ENCODE measurements around the gene ESRRA.

ESRRA gene

DNA sequence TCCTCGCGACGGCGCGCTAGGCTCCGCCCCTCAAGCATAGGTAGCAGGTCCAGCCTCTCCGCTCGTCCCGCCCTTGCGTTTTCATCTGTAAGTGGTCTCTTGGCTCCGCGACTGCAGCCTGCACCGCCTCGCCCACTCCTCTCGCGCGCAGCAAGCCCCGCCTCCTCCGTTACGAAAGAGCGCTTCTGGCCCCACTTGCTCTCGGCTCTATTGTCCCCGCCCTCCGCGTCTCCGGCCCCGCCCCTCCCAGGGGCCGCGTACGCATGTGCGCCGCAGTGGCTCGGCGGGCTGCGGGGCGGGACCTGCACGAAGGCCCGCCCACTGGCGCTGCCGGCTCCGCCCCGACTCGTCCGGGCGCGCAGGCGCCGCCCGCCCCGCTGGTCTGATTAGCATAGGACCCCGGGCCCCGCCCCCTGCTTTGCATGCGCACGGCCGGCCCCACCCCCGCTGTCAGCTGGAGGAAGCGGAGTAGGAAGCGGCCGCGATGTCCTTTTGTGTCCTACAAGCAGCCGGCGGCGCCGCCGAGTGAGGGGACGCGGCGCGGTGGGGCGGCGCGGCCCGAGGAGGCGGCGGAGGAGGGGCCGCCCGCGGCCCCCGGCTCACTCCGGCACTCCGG, at the start of gene ESRRA:
Gene ESRRA (plus strand): TSS at position 450 of the 616 bp plus-strand sequence. CDS start 1,656 bp downstream, outside the sequence.
- DNase-seq (ENCODE audit: insufficient read length, low spot score): peak; percentile 97
- FAIRE-seq: peak; percentile 96

DNA sequence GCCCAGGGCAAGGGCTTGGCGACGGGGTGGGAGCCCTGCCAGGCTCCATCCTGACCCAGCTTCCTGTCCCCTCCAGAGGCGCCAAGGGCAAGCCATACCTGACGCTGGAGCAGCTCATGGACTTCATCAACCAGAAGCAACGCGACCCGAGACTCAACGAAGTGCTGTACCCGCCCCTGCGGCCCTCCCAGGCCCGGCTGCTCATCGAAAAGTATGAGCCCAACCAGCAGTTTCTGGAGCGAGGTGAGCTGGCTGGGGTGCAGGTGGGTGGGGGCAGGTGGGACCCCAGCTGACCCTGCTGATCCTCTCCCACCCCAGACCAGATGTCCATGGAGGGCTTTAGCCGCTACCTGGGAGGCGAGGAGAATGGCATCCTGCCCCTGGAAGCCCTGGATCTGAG, 49.0 kb upstream of the ESRRA start:
- FAIRE-seq: no peak
- DNase-seq (ENCODE audit: insufficient read length, low spot score): no peak

DNA sequence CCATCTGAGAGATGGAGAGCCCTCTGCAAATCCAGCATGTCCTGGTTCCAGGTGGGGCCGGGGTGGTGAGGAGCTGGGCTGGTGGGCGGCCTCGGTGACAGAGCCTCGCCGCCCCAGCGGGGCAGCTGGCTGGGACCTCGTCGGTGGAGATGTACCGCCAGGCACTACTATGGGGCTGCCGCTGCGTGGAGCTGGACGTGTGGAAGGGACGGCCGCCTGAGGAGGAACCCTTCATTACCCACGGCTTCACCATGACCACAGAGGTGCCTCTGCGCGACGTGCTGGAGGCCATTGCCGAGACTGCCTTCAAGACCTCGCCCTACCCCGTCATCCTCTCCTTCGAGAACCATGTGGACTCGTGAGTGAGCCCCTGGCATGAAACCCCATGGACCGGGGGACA, 47.0 kb upstream of the ESRRA start:
- DNase-seq (ENCODE audit: insufficient read length, low spot score): no peak
- no peak for FAIRE-seq

DNA sequence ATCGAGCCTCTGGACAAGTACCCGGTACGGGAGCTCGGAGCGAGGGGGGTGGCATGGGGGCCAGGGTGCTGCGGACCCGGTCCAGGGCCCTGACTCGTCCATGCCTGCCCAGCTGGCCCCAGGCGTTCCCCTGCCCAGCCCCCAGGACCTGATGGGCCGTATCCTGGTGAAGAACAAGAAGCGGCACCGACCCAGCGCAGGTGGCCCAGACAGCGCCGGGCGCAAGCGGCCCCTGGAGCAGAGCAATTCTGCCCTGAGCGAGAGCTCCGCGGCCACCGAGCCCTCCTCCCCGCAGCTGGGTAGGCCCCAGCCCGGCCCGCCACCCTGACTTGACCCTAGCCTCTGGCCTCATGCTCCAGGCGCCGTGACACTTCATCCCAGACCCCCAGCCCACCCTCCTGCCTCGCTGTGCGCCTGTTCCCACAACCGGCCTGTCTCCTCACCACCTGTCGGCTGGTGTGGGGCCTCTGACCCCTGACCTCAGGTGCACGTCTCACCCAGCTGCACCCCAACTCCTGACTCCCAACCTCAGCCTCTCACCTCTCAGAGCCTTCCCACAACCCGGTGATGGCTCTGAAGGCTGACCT, 46.3 kb upstream of the ESRRA start:
- DNase-seq (ENCODE audit: insufficient read length, low spot score): no peak
- no peak for FAIRE-seq

DNA sequence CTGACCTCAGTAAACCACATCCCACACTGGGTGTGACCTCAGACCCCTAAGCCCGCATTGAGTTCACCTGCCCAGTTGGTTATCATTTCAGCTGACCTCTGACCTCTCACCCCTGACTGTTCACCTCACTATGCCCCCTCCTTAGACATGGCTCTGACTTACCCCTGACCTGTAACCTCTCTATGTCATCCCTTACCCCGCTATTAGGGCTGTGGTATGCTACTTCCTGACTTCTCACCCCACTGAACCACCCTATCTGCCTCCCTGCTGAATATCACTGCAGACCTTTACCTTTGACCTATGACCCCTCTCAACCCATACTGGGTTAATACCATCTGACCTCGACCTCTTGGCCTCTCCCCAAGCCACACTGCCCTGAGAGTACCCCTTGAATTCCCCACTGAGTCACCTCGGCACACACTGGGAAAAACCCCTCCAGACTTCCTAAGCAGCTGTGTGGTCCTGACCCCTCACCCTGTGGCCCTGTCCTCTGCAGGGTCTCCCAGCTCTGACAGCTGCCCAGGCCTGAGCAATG, 45.7 kb upstream of the ESRRA start:
- FAIRE-seq (no peak), DNase-seq (ENCODE audit: insufficient read length, low spot score) (no peak)

DNA sequence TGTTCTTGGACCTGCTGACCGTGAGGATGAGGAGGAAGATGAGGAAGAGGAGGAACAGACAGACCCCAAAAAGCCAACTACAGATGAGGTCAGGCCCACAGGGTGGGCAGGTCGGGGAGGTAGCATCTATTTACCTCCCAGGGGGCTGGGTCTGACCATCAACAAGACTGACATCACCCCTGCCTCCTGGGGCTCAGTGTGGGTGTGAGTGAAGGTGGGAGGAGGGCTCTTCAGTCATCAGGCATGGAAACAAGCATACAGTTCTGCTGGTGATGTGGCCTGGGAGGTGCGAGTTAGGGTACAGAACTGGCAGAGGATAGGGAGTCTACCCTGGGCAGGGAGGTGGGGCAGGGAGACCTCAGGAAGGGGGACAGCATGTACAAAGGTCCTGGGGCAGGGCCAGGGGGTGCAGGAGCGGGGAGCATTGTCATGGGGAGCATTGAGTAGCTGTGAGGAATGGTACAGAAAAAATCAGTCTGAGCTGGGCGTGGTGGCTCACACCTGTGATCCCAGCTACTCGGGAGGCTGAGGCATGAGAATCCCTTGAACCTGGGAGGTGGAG, 45.1 kb upstream of the ESRRA start:
- FAIRE-seq: no peak

DNA sequence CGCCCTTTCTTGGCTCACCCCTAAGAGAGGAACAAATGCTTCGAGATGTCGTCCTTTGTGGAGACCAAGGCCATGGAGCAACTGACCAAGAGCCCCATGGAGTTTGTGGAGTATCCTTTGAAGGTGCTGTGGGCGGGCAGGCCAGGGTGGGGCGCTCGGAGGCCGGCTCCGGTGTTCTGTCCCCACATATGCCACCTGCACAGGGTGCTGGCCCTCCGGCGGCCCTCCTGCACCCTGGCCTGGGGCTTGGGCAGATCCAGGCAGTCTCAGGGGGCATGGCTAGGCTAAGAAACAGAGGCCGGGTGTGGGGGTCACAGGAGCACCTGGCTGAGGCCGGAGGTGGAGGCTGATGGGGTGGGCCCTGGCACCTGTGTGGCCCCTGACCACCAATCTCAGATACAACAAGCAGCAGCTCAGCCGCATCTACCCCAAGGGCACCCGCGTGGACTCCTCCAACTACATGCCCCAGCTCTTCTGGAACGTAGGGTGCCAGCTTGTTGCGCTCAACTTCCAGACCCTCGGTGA, 43.7 kb upstream of the ESRRA start:
- FAIRE-seq (no peak), DNase-seq (ENCODE audit: insufficient read length, low spot score) (no peak)

More for the DNA sequence above, 45.1 kb upstream of the ESRRA start:
- no peak for DNase-seq (ENCODE audit: insufficient read length, low spot score)

DNA sequence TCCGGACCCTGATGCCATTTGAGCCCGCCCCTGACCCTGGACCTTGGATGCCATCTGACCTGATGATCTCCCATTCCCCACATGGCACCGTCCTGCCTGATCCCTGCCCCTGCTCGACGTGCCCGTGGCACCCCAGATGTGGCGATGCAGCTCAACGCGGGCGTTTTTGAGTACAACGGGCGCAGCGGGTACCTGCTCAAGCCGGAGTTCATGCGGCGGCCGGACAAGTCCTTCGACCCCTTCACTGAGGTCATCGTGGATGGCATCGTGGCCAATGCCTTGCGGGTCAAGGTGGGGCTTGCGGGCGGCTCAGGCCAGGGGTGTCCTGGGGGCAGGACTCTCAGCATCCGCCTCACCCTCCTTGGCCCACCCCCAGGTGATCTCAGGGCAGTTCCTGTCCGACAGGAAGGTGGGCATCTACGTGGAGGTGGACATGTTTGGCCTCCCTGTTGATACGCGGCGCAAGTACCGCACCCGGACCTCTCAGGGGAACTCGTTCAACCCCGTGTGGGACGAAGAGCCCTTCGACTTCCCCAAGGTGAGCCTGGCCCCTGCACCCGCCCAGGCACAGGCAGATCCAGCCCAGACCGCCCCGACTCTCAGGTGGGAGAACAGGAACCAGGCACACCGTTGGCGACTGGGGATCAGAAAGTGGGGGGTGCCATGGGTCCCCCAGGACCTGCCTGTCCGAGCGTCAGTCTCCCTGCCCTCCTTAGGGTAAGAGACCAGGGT, 42.9 kb upstream of the ESRRA start:
- DNase-seq (ENCODE audit: insufficient read length, low spot score): no peak
- no peak for FAIRE-seq

DNA sequence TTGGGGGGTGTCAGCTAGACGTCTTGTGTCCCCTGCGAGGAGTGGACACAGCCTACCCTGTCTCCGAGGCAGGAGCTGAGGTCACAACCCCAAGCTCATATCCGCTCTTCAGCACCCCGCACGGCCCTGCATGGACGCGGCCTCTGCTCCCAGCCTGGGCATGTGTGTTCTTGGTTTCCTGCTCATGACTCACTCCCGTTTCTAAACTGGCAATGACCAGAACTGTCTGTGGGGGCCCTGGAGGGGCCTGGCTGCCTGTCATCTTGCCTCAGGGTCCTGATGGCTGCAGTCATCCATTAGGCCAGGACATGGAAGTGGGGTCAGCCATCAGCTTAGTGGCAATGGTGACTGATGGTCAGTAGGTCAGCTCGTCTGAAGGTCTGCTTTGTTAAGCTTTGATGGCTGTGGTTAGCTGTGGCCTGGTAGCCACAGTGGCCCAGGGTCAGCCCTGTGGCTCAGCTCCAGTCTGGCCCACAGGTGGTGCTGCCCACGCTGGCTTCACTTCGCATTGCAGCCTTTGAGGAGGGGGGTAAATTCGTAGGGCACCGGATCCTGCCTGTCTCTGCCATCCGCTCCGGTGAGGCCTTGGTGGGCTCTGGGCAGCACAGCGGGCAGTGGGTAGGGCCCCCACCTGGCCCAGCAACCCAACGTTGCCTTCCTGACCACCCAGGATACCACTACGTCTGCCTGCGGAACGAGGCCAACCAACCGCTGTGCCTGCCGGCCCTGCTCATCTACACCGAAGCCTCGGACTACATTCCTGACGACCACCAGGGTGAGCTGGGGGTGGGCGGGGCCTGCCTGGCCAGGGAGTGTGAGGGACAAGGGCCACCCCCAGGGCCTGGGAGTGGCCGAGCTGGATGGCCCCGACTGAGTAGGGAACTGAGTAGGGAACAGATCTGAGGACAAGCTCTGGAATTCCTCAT, 42.0 kb upstream of the ESRRA start:
- FAIRE-seq: no peak
- no peak for DNase-seq (ENCODE audit: insufficient read length, low spot score)

DNA sequence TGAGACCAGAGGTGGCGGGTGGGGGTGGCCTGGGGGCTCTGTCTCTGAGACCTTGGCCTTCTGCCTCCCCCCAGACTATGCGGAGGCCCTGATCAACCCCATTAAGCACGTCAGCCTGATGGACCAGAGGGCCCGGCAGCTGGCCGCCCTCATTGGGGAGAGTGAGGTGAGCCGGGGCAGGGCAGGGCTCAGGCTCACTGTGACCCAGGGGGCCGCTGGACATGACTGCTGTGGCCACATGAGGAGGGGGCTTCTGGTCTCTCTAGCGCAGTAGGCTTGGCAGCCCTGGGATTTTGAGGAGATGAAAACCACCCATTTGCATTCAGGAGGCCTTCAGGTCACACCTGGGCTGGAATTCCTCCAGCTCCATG, 41.4 kb upstream of the ESRRA start:
- FAIRE-seq (no peak), DNase-seq (ENCODE audit: insufficient read length, low spot score) (no peak)

DNA sequence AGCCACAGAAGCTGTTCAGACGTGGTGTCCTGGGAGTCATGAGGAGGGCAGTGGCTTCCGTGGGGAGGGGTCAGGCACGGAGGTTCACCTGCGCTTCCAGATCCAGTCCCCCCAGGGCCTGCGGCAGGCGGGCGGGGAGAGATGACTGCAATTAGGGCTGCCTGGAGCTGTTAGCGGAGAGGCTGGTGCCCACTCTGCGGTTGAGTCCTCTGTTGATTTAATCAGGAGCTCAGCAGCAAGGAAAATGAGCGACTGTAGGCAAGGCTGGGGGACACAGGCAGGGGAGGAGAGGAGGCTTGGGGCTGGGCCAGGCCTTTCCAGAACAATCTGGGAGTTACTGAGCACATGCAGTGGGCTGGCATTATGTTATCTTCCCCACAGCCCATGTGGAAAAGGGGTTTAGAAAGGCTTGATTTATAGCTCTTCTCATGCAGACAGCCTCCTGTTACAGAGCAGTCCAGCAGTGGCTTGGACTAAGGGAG, 40.9 kb upstream of the ESRRA start:
- DNase-seq (ENCODE audit: insufficient read length, low spot score) (no peak), FAIRE-seq (no peak)

DNA sequence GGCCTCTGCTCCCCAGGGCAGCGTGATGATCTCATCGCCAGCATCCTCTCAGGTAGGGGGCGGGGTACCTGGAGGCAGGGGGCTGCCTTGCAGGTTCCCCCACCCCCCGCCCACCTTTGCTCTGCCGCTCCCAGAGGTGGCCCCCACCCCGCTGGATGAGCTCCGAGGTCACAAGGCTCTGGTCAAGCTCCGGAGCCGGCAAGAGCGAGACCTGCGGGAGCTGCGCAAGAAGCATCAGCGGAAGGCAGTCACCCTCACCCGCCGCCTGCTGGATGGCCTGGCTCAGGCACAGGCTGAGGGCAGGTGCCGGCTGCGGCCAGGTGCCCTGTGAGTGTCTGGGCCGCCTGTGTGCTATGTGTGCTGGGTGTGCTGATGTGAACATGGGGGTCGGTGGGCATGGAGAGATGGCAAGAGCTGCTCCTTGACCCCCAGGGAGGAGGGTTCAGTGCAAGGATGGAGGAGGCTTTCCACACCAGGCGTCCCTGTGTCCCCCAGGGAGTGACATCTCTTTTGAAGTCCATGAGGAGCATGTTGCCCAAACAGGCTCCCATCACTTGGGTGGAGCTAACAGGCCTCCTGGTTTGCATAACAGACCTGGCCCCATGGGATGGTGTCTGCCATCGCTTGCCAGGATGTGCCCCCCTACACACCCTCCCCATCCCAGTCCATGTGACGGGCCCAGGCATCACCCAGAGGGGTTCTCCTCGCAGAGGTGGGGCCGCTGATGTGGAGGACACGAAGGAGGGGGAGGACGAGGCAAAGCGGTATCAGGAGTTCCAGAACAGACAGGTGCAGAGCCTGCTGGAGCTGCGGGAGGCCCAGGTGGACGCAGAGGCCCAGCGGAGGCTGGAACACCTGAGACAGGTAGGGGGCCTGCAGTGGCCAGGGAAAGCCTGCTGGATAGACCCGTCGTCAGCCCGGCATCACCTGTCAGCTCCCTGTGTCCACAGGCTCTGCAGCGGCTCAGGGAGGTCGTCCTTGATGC, 39.9 kb upstream of the ESRRA start:
- FAIRE-seq (no peak), DNase-seq (ENCODE audit: insufficient read length, low spot score) (no peak)

DNA sequence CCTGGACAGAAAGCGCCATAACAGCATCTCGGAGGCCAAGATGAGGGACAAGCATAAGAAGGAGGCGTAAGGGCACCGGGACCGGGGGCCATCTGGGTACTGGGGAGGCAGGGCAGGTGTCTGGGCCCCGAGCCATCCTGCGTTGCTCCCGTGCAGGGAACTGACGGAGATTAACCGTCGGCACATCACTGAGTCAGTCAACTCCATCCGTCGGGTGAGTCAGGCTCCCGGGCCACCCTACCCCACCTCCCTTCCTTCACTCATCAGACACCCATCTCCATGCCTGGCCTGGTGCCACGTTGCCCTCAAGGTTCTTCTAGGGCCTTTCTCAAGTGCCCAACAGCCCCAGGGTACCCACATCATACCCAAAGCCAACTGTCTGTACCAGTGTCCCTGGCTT, 39.0 kb upstream of the ESRRA start:
- DNase-seq (ENCODE audit: insufficient read length, low spot score) (no peak), FAIRE-seq (no peak)

DNA sequence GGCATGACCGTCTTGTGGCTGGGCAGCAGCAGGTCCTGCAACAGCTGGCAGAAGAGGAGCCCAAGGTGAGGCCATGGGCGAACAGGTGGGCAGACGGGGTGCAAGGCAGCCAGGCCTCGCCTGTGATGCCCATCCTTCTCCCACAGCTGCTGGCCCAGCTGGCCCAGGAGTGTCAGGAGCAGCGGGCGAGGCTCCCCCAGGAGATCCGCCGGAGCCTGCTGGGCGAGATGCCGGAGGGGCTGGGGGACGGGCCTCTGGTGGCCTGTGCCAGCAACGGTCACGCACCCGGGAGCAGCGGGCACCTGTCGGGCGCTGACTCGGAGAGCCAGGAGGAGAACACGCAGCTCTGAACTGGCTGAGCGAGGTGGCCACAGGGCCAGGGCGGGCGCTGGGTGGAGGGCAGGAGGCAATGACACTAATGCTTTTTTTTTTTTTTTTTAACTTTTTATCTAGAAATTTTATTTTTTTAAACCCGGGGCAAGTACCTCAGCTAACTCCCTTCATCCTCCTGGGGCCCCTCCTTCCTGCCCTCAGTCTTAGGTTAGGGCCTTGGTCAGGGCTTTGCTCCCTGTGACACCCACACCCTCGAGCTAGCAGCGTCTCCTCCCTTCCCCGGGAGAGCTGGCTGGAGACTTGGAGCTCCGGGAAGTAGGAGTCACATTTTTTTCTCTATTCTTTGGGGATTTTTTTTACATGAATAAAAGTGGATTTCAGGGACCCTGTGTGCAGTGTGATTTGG, 37.9 kb upstream of the ESRRA start:
- no peak for FAIRE-seq
- DNase-seq (ENCODE audit: insufficient read length, low spot score): no peak

DNA sequence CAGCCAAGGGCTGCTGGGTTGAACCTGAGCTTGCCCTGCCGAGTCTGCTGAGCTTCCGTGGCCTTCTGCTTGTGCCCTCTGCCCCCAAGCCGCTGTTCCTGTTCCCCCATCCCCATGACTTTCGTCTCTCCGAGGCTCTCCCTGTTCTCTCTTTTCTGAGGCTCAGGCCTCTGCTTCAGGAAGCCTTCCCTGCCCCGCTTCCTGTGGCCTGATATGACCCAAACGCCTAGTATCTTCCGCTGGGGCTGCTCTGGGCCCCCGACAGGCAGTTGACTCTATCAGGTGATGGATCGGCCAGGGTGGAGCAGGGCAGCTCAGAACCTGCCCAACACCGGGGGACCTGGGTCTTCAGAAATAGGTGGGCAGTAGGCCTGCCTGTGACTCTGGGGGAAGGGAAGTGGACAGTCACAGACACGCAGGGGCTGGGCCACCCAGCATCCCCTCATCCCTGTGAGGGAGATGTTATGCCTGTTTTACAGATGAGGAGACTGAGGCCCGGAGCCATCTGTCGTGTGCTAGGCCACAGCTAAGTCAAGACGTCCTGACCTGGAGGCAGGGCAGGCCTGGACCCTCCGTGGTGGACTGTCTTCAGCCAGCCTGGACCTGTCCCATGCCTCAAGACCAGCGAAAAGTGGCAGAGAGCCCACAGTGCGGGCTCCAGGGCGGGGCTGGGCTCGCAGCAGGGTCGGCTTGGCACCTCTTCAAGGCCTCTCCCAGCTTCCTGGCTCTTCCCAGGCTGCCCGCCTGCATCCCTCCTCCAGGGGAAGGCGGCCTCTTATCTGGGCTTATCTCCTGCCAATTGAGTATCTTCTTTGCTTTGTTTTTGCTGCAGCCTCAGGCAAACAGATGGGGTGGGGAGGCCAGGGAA, 37.1 kb upstream of the ESRRA start:
- DNase-seq (ENCODE audit: insufficient read length, low spot score): no peak
- FAIRE-seq: no peak

DNA sequence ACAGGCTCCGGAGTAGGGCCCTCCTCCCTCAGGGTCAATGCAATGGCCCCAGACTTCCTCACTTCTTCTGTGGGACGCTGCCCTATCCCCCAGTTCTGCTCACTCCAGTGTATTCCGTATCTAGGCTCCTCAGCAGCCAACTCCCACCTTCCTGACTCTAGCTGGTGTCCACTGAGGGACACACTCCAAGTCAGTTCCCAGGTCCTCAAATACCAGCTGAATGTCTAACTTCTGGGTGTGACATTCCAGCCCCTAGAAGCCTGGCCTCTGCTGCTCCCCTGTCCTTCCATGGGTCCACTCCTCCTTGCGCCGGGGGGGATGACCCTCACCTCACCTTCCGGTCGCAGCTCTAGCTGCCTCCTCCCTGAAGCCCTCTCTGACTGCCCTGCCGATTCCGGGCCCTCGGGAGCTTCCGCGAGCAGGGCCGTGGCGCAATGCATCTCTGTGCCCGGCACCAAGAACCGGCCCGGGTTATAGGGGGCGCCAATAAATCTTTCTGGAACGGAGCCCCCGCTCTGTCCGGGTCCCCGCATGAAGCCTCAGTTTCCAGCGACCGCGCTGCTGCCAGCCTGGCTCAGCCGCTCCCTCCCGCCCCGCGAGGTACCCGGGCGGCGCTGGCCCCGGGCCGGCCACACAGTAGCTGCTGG, 36.3 kb upstream of the ESRRA start:
- FAIRE-seq (peak; percentile 81), DNase-seq (ENCODE audit: insufficient read length, low spot score) (no peak)
